CD4-positive, alpha-beta memory T cell (primary cell): Measurements from ENCODE around the gene TLX1. TPM values are rescaled to one million over a fixed set of nuclear protein-coding genes. Genes with fewer than 3 reads are reported as not detected.

Experiments used
- CTCF ChIA-PET: fragments of 350-600 bp; sonication (Branson Sonifier 250); formaldehyde crosslinking; loops from one replicate; lab custom pipeline; 2021; ENCODE audit warnings: inconsistent platforms; ENCODE audit not compliant: partially characterized antibody; lab: Charles Lee
- POLR2A ChIA-PET: fragments of 350-600 bp; sonication (Branson Sonifier 250); formaldehyde crosslinking; loops from one replicate; lab custom pipeline; 2021; ENCODE audit not compliant: partially characterized antibody; lab: Charles Lee
- DNase-seq, 5 donors: peaks; one replicate each; pipeline versions ENCODE4 v3.0.0 to v3.0.0-alpha.2; 2020 to 2022; ENCODE audit warnings: mixed read lengths in 1 of 5
- H3K27ac ChIP-seq: one replicate; pipeline ENCODE4 v1.7.0; 2013; ENCODE audit warnings: low read depth, low read length
- H3K27me3 ChIP-seq: 2 replicates; pipeline ENCODE4 v1.7.0; 2013; ENCODE audit warnings: mild to moderate bottlenecking, low read length, moderate library complexity; ENCODE audit not compliant: insufficient read depth
- H3K36me3 ChIP-seq: 2 replicates; pipeline ENCODE4 v1.7.0; 2013; ENCODE audit warnings: mild to moderate bottlenecking, low read length, moderate library complexity; ENCODE audit not compliant: insufficient read depth
- H3K4me1 ChIP-seq: 2 replicates; pipeline ENCODE4 v1.7.0; 2013; ENCODE audit warnings: mild to moderate bottlenecking, low read length, moderate library complexity; ENCODE audit not compliant: insufficient read depth
- H3K4me3 ChIP-seq, 2 donors: one replicate each; pipeline ENCODE4 v1.7.0; 2013; ENCODE audit warnings: low read length in 2 of 2, mild to moderate bottlenecking in 1 of 2
- H3K9me3 ChIP-seq, 2 donors: one replicate each; pipeline ENCODE4 v1.7.0; 2013; ENCODE audit warnings: low read length in 2 of 2, control low read depth in 1 of 2; ENCODE audit not compliant: control insufficient read depth in 1 of 2
- H3K27ac Mint-ChIP-seq, 7 donors: one replicate each; pipeline ENCODE4 v1.8.0; 2020 to 2021; ENCODE audit warnings: mixed read lengths in 7 of 7, mild to moderate bottlenecking in 6 of 7, inconsistent platforms in 3 of 7, moderate library complexity in 3 of 7
- H3K27me3 Mint-ChIP-seq, 2 donors: one replicate each; pipeline ENCODE4 v1.8.0; 2020 to 2021; ENCODE audit warnings: mixed read lengths in 2 of 2
- H3K36me3 Mint-ChIP-seq, 2 donors: one replicate each; pipeline ENCODE4 v1.8.0; 2020 to 2021; ENCODE audit warnings: mixed read lengths in 2 of 2, inconsistent platforms in 1 of 2, mild to moderate bottlenecking in 1 of 2
- H3K4me1 Mint-ChIP-seq, 4 donors: one replicate each; pipeline ENCODE4 v1.8.0; 2020 to 2021; ENCODE audit warnings: mixed read lengths in 4 of 4, mild to moderate bottlenecking in 1 of 4
- H3K4me3 Mint-ChIP-seq, 8 donors: one replicate each; pipeline ENCODE4 v1.8.0; 2020 to 2021; ENCODE audit warnings: mixed read lengths in 8 of 8, mild to moderate bottlenecking in 7 of 8, moderate library complexity in 6 of 8, inconsistent platforms in 3 of 8
- H3K9me3 Mint-ChIP-seq, 8 donors: one replicate each; pipeline ENCODE4 v1.8.0; 2020 to 2021; ENCODE audit warnings: mixed read lengths in 8 of 8, mild to moderate bottlenecking in 5 of 8, inconsistent platforms in 3 of 8, moderate library complexity in 1 of 8
- intact Hi-C: fragments of 100-400 bp; cut with micrococcal nuclease; formaldehyde crosslinking; loops from one replicate; pipeline ENCODE4 v1.15.1; 2023
- polyA plus RNA-seq, 2 donors: library from polyadenylated mRNA; unstranded; fragments of 300-500 nt; fragmentation: Illumina TruSeq; gene quantifications; one replicate each; pipeline ENCODE4 v1.2.3, GENCODE V29; 2021
- total RNA-seq, 2 experiments: library from RNA; stranded (reverse); gene quantifications; one replicate each; pipeline ENCODE4 v1.2.3, GENCODE V29; 2021

The TLX1 gene
- total RNA-seq (not detected), polyA plus RNA-seq (not detected)

DNA sequence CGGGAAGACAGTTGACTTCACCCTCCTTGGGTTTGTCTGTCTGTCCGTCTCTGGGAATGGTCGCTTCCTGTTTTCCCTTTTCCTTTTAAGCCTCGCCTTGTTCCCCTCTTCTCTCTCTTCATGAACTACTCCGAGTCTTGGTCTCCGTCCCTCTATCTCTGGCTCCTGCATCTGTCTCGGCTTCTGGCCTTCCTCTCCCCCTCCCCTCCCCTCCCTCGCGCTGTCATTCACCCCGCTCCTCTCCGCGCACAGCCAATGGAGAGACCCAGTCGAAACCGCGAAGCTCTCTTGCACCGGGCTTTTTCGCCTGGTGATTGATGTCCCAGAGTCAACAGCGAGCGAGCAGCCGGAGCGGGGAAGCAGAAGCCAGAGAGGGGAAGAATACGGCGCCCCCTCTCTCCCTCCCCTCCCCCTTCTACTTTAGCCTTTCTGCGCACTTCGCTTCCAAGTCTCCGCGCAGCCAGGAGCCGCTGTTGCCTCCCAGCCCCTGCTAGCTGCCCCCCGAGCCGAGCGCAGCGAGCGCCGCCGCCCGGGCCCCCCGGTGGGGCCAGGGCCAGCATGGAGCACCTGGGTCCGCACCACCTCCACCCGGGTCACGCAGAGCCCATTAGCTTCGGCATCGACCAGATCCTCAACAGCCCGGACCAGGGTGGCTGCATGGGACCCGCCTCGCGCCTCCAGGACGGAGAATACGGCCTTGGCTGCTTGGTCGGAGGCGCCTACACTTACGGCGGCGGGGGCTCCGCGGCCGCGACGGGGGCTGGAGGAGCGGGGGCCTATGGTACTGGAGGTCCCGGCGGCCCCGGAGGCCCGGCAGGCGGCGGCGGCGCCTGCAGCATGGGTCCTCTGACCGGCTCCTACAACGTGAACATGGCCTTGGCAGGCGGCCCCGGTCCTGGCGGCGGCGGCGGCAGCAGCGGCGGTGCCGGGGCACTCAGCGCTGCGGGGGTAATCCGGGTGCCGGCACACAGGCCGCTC is at the start of gene TLX1:
Gene TLX1 (plus strand): TSS at position 317 of the 978 bp plus-strand sequence. CDS start 242 bp downstream, at position 559.
- peak within 1 kb of the TSS in 2 of 7 donors; percentile 24 to 35 for H3K27ac Mint-ChIP-seq
- H3K36me3 ChIP-seq = no peaks in the 10 kb centered on the region
- peaks cover 37% of the 10 kb centered on the region for H3K27me3 ChIP-seq
- DNase-seq = no peak
- ChIA-PET POLR2A (no interaction called here), CTCF (interaction anchor here (0.6 to 2.9 kb wide), 3 partner anchors 11 to 90 kb away, joined by 3 to 11 read pairs (median 3); no protein-coding TSS in a partner anchor)
- no peaks in the 10 kb centered on the region for H3K36me3 Mint-ChIP-seq
- H3K9me3 ChIP-seq = no peaks in the 10 kb centered on the region
- H3K27ac ChIP-seq = no peak within 1 kb of the TSS
- peaks cover 12 to 41% (median 28%) of the 10 kb centered on the region in 4 donors for H3K4me1 Mint-ChIP-seq
- peaks cover 30% of the 10 kb centered on the region for H3K4me1 ChIP-seq
- peaks cover 65 to 66% of the 10 kb centered on the region in 2 donors for H3K27me3 Mint-ChIP-seq
- no peaks in the 10 kb centered on the region for H3K9me3 Mint-ChIP-seq
- H3K4me3 Mint-ChIP-seq = peak within 1 kb of the TSS; percentile 59 to 83 (median 72)
- intact Hi-C loops = no loop called here
- H3K4me3 ChIP-seq = no peak within 1 kb of the TSS

DNA sequence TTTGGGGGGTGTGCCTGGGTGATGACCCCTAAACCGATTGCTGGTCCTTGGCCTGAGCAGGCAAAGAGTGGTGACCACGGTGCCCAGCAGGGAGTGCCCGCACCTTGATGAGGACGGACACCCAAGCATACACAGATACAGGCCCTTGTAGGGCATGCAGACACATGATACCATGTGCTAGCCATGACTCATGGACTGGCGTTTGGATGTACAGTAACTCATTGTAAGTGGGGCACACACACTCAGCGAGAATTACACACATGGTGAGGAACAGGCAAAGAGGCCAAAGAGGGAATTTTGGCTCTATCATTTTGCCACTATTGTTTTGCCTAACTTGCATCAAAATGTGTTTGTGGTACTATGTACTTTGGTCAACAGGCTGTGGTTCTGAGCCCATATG is 45.3 kb upstream of the TLX1 start:
- Histone ChIP-seq H3K36me3 (no peaks in the 10 kb centered on the region), H3K4me1 (no peaks in the 10 kb centered on the region), H3K4me3 (no peak overlapping the region), H3K27me3 (peaks cover 28% of the 10 kb centered on the region), H3K27ac (no peak overlapping the region), H3K9me3 (no peaks in the 10 kb centered on the region)
- ChIA-PET POLR2A (no interaction called here), CTCF (interaction anchor here (0.8 to 2.6 kb wide), 5 partner anchors 10 to 76 kb away, joined by 3 to 15 read pairs (median 4); no protein-coding TSS in a partner anchor)
- H3K4me3 Mint-ChIP-seq = no peak overlapping the region
- H3K4me1 Mint-ChIP-seq = no peaks in the 10 kb centered on the region
- H3K36me3 Mint-ChIP-seq = no peaks in the 10 kb centered on the region
- no peak for DNase-seq
- intact Hi-C loops = no loop called here
- H3K9me3 Mint-ChIP-seq = no peaks in the 10 kb centered on the region
- H3K27ac Mint-ChIP-seq = no peak overlapping the region
- H3K27me3 Mint-ChIP-seq = peaks cover 35 to 52% of the 10 kb centered on the region in 2 donors

- H3K4me3 ChIP-seq = no peak overlapping the region
- Mint-ChIP-seq H3K4me1 (no peaks in the 10 kb centered on the region), H3K36me3 (no peaks in the 10 kb centered on the region), H3K9me3 (no peaks in the 10 kb centered on the region), H3K27ac (peak overlapping the region in 1 of 7 donors; percentile 61), H3K27me3 (peaks cover 38 to 50% of the 10 kb centered on the region in 2 donors), H3K4me3 (no peak overlapping the region)
- H3K36me3 ChIP-seq = no peaks in the 10 kb centered on the region
- DNase-seq = no peak
- no peak overlapping the region for H3K27ac ChIP-seq
- ChIA-PET POLR2A (no interaction called here), CTCF (interaction anchor here (1.2 to 1.6 kb wide), 3 partner anchors 8 to 10 kb away, joined by 3 to 5 read pairs (median 3); no protein-coding TSS in a partner anchor)
- H3K27me3 ChIP-seq = peaks cover 28% of the 10 kb centered on the region
- H3K9me3 ChIP-seq = no peaks in the 10 kb centered on the region
- no peaks in the 10 kb centered on the region for H3K4me1 ChIP-seq
- intact Hi-C loops = no loop called here
These were observed 43.7 kb upstream of the TLX1 start for GRCh38 chr10:101087376-101087775.

GRCh38 chr10:101087965-101088364 is 43.1 kb upstream of the TLX1 start:
- ChIA-PET CTCF (interaction anchor here (1.2 kb wide), 1 partner anchor 8 kb away, joined by 3 read pairs; no protein-coding TSS in a partner anchor), POLR2A (no interaction called here)
- H3K4me1 ChIP-seq = no peaks in the 10 kb centered on the region
- no peak for DNase-seq
- no peaks in the 10 kb centered on the region for H3K36me3 ChIP-seq
- no peaks in the 10 kb centered on the region for H3K9me3 ChIP-seq
- no peaks in the 10 kb centered on the region for H3K4me1 Mint-ChIP-seq
- H3K4me3 ChIP-seq = no peak overlapping the region
- H3K27me3 Mint-ChIP-seq = peaks cover 37 to 51% of the 10 kb centered on the region in 2 donors
- H3K27me3 ChIP-seq = peaks cover 25% of the 10 kb centered on the region
- H3K9me3 Mint-ChIP-seq = no peaks in the 10 kb centered on the region
- H3K36me3 Mint-ChIP-seq = no peaks in the 10 kb centered on the region
- H3K27ac ChIP-seq = no peak overlapping the region
- intact Hi-C loops = no loop called here
- H3K4me3 Mint-ChIP-seq = no peak overlapping the region
- no peak overlapping the region for H3K27ac Mint-ChIP-seq

DNA sequence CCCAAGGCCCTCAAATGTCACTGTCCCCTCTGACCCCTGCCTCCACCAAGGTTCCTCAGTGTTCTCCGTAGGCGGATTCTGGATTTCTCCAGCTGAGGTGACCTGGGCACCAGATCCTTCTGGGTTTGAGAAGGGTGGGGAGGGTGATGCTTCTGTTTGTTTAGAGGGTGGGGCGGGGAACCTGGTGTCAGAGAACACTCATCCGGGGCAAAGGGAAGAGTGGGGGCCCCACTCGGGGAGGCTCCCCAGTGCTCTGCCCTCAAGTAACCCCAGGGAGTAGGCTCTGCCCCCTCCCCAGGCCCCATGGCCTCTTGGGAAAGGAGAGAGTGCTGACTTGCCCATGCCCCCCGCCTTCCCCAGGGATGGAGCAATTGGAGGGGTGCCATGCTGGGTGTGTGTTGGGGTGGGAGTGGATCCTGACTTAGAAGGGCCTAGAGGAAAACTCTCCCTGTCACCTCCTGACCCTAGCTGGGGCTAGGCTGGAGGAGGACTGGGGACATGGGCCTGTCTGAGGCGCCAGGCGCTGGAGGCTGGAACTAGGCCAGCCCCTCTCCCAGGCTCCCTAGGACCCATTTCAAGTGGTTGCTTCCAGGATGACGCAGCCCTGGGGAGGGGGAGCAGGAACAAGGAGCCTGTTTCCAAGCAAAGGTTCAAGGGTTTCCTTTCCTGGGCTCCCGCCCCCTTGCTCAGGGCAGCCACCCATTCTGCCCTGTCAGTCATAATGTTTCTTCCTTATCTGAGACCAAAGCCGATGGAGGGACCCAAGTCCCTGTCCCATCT is 41.4 kb upstream of the TLX1 start:
- Histone ChIP-seq H3K9me3 (no peaks in the 10 kb centered on the region), H3K27ac (no peak overlapping the region), H3K4me1 (no peaks in the 10 kb centered on the region), H3K36me3 (no peaks in the 10 kb centered on the region), H3K4me3 (no peak overlapping the region), H3K27me3 (peaks cover 17% of the 10 kb centered on the region)
- DNase-seq = no peak
- Mint-ChIP-seq H3K27me3 (peaks cover 30 to 49% of the 10 kb centered on the region in 2 donors), H3K36me3 (no peaks in the 10 kb centered on the region), H3K27ac (no peak overlapping the region), H3K4me1 (no peaks in the 10 kb centered on the region), H3K4me3 (no peak overlapping the region), H3K9me3 (no peaks in the 10 kb centered on the region)
- ChIA-PET CTCF (no interaction called here), POLR2A (no interaction called here)
- intact Hi-C loops = no loop called here

DNA sequence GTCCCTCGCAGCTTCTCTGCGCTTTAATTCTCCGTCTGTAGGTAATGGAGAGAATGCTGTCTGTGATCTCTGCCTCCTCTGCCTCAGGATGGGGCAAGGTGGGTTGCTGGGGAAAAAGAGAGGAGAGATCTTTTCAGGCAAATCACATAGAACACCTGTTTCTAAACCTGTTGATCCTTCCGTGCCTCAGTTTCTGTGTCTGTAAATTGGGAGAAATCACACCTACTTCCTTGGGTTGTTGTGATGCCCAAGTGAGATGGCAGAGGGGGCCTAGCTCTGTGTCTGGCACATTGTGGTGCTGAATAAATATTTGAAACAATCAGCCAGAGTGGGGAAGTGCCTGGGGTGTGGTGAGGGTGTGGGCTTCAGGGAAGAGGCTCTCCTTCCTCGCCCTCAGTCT is 40.5 kb upstream of the TLX1 start:
- Histone ChIP-seq H3K4me3 (no peak overlapping the region), H3K36me3 (no peaks in the 10 kb centered on the region), H3K9me3 (no peaks in the 10 kb centered on the region), H3K4me1 (no peaks in the 10 kb centered on the region), H3K27ac (no peak overlapping the region), H3K27me3 (peaks cover 14% of the 10 kb centered on the region)
- no peak for DNase-seq
- ChIA-PET CTCF (interaction anchor here (15.5 kb wide), 1 partner anchor 50 kb away, joined by 463 read pairs; no protein-coding TSS in a partner anchor), POLR2A (no interaction called here)
- intact Hi-C loops = no loop called here
- no peak overlapping the region for H3K4me3 Mint-ChIP-seq
- peaks cover 29 to 53% of the 10 kb centered on the region in 2 donors for H3K27me3 Mint-ChIP-seq
- no peaks in the 10 kb centered on the region for H3K4me1 Mint-ChIP-seq
- H3K27ac Mint-ChIP-seq = no peak overlapping the region
- H3K9me3 Mint-ChIP-seq = no peaks in the 10 kb centered on the region
- H3K36me3 Mint-ChIP-seq = no peaks in the 10 kb centered on the region
